HUDEP-2 (cell line): ENCODE results near the gene VPS29.
"Not testable (repeated sequence)": the region's sequence is repeated elsewhere in the genome, so short reads cannot be mapped to it uniquely, and the experiment has no call there.

ENCODE experiments used
- DNase-seq, 76 experiments: peaks; one replicate each; lab custom pipeline; 2025; ENCODE audit not compliant: unreplicated experiment in 76 of 76; lab: John Stamatoyannopoulos, UW

VPS29 gene

DNA sequence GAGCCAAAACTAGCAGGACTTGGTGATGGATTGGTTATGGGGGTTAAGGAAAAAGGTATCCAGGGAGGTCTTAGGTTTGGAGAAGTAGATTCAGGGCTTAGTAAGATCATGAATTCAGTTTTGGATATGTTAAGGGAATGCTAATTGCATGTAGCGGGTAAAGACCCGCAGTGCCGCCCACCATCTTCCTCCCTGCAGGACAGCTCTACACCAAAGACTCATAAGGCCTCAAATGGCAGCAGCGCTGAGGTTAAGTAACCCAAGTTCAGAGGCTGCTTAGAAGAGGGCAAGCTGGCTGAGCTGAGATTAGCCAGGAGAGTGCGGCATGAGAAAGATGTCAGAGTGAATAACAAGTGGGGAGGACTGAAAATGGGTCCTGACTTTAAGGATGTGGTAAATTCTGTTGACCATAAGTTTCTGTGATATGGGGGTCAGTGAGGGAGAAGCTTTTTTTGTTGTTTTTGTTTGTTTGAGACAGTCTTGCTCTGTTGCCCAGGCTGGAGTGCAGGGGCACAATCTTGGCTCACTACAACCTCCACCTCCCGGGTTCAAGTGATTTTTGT is 26.4 kb upstream of the VPS29 start:
- no peak for DNase-seq

GRCh38 chr12:110520876-110521712 is 19.2 kb upstream of the VPS29 start:
- peak in 9 of 76 experiments; percentile 4 to 33 (median 14) for DNase-seq

- DNase-seq = not testable (repeated sequence)
Observed at GRCh38 chr12:110518014-110518413, 16.1 kb upstream of the VPS29 start.

DNA sequence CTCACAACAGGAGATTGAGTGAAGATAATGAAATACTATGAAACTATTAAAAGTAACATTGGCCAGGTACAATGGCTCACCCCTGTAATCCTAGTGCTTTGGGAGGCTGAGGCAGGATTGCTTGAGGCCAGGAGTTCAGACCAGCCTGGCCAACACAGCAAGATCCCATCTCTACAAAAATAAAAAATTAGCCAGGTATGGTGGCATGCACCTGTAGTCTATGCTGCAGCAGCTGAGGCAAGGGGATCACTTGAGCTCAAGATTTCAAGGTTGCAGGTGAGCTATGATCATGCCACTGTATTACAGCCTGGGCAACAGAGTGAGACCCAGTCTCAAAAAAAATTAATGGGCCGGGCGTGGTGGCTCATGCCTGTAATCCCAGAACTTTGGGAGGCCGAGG is 15.1 kb upstream of the VPS29 start:
- DNase-seq = no peak

DNA sequence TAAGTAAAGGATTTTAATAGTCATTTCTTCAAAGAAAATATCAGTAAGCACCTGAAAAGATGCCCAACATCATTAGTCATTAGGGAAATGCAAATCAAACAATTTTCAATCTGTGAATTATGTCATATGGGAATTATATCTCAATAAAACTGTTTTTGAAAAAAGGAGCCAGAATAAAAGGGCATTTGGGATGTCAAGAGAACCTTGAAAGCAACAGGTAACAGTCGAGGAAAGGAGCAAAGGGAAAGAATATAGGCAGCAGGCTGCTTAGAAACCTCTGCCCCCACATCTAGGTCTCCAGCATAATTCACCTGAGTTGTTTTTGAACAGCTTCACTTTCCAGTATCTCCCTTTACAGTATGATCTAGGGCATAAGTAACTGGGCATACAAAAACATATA is 12.5 kb upstream of the VPS29 start:
- DNase-seq = no peak

DNA sequence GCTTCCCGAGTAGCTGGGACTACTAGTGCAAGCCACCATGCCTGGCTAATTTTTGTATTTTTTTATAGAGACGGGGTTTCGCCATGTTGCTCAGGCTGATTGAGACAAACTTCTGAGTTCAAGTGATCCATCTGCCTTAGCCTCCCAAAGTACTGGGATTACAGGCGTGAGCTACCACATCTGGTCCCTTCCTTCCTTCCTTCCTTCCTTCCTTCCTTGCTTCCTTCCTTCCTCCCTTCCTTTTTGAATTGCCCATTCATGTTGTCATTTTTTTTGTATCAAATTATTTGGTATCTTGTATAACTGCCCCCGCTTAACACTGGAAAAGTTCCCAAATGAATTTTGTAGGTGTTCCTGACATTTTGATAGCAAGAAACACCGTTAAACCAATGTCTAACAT is 11.9 kb upstream of the VPS29 start:
- DNase-seq = no peak

GRCh38 chr12:110508071-110508586 is 6.2 kb upstream of the VPS29 start:
- no peak for DNase-seq

GRCh38 chr12:110505332-110505731 is 3.4 kb upstream of the VPS29 start:
- no peak for DNase-seq

DNA sequence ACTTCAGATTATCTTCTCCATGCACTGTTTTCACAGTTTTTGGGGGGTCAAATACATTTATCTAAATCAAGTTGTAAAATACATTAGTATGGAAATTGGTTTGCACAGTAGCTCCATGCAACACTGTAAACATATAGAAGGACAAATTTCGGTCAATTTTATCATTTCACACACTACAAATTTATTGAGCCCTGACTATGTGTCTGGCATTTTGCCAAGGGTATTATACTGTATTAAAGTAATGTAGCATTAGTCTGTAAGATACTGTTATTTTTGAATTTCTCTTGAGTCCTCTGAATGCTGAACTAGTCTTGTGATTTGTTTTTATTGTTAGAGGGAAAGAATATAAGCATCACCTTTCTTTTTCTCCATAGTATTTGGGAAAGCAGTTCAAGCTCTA is 1.5 kb upstream of the VPS29 start:
- DNase-seq = no peak

DNA sequence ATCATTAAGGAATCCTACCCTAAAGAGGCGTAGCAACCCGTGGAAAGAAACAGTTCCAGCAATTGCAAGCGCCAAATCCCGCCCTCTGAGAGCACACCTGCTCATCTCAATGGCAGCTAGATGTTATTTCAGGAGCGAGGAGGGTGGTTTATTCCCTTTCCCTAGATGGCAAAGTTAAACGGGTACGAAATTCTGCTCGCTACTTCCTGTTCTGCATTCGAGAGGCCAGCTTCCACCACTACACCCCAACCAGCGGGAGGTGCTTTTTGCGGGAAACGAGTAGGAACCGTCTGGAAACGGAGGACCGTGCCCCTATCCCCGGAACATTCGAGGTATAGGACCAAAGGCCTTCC is 536 bp downstream of the VPS29 start:
- DNase-seq = peak in 21 of 76 experiments; percentile 7 to 66 (median 38)

GRCh38 chr12:110498984-110499706 is 2.8 kb downstream of the VPS29 start:
- DNase-seq = no peak

- DNase-seq = no peak
Observed at GRCh38 chr12:110475426-110475825, 26.5 kb downstream of the VPS29 start.

GRCh38 chr12:110468214-110469048 is 33.5 kb downstream of the VPS29 start, which contains the start of the genes FAM216A and GPN3:
Gene FAM216A, plus strand, starts transcription at chr12:110468845. Its CDS starts 31 bp downstream, at chr12:110468876.
Gene GPN3, minus strand, starts transcription at chr12:110468257. Its CDS starts 54 bp downstream, at chr12:110468203.
- peak in 75 of 76 experiments; percentile 65 to 99 (median 95) for DNase-seq

DNA sequence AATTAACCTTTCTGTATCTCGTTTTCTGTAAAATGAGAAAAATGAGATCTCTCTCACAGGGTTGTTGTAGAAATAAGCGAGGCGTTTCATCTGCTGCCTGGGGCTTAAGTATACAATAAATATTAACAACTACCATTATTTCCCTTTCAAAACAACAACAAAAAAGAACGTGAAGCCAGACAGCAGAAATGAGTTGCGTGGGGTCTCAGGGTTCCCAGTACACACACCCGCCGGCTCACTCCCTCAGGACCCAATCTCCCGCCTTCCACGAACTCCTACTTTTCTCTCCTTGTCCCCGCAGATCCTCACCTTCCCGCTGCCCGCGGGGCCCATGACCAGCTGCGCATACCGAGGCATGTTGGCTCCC is 34.1 kb downstream of the VPS29 start:
- DNase-seq = peak in 1 of 76 experiments; percentile 61

DNA sequence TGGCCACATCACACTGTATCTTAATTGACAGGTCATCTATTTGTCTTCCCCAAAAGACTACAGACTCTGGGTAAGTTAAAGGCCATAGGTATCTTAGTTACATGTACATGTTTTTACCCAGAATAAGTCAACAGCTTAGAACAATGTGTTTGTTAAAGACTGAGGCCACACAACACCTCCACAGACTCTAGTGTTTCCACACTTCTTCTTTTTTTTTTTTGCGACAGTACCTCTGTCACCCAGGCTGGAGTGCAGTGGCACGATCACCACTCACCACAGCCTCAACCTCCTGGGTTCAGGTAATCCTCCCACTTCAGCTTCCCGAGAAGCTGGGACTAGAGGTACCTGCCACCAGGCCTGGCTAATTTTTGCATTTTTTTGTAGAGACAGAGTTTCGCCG is 35.1 kb downstream of the VPS29 start:
- no peak for DNase-seq

DNA sequence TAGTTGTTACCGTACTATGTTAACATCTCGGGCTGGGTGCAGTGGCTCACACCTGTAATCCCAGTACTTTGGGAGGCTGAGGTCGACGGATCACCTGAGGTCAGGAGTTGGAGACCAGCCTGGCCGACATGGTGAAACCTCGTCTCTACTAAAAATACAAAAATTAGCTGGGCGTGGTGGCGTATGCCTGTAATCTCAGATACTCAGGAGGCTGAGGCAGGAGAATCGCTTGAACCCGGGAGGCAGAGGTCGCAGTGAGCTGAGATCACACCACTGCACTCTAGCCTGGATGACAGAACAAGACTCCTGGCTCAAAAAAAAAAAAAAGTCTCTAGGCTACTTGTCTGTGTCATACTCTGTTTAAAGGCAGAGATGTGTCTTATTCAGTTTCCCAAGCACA is 36.1 kb downstream of the VPS29 start:
- DNase-seq = not testable (repeated sequence)

- DNase-seq = no peak
Observed at GRCh38 chr12:110465024-110465423, 36.9 kb downstream of the VPS29 start.

GRCh38 chr12:110461189-110461588 is 40.7 kb downstream of the VPS29 start:
- not testable (repeated sequence) for DNase-seq

- DNase-seq = peak in 1 of 76 experiments; percentile 2
Observed at GRCh38 chr12:110458756-110459155, 43.2 kb downstream of the VPS29 start.

DNA sequence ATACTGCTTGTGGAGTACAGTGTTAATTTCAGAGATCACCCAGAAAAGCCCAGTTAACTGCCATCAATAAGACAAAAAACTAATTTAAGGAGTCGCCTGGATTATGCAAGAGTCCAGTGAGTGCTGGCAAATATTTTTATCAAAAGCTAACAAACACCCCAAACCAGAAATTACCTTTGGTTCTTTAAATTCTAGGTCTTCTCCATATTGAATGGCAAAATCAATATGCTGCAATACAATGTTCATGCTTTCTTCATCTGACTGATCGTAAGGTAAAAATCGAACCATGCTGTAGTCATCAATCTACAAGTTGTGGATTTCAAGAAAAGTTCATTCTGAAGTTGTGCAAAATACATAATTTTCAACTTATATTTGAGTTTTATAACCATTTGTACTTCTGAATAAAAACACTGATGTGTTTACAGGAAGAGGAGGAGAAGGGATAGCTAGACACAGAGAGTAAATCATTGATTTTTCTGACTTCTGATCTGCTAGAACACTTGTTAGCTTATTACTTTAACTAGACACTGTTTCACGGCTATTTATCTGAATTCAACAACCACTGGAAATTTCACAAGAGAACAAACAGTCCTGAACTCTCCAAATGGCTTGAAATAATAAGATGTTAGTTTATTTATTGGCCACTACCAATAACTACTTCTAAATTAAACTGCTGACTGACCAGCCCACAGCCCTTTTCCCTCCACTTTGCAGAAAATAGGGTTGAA is 48.2 kb downstream of the VPS29 start:
- no peak for DNase-seq
